HepG2 (cell line): ENCODE results near the gene EGFR.

Source experiments
- E2F1 ChIP-seq: sonication (generic); formaldehyde crosslinking; IDR thresholded peaks from 2 replicates; pipeline ENCODE4 v1.5.0; 2020; ENCODE audit warnings: missing genetic modification reagents
- GABPB1 ChIP-seq: IDR thresholded peaks from 2 replicates; pipeline ENCODE4 v1.6.1; 2016; ENCODE audit warnings: mild to moderate bottlenecking, missing genetic modification reagents, moderate library complexity, missing compliant biosample characterization
- KAT2B ChIP-seq: fragments of 150-350 bp; IDR thresholded peaks from 2 replicates; pipeline ENCODE4 v1.6.1; 2014; ENCODE audit warnings: low read depth, low read length, borderline replicate concordance
- KLF12 ChIP-seq: sonication (generic); formaldehyde crosslinking; IDR thresholded peaks from 2 replicates; pipeline ENCODE4 v1.4.0; 2020; ENCODE audit warnings: missing genetic modification reagents, borderline replicate concordance
- MAFF ChIP-seq: IDR thresholded peaks from 2 replicates; pipeline ENCODE4 v1.6.1; 2011; ENCODE audit warnings: low read depth, low read length, improper control_type of control experiment
- NCOA5 ChIP-seq: sonication (generic); formaldehyde crosslinking; IDR thresholded peaks from 2 replicates; pipeline ENCODE4 v1.4.0; 2020; ENCODE audit warnings: missing genetic modification reagents
- RAD21 ChIP-seq: fragments of 450-650 bp; formaldehyde crosslinking; IDR thresholded peaks from 2 replicates; pipeline ENCODE4 v1.5.0; 2020; ENCODE audit warnings: mild to moderate bottlenecking
- ZBTB46 ChIP-seq: sonication (generic); formaldehyde crosslinking; IDR thresholded peaks from 2 replicates; pipeline ENCODE4 v1.4.0; 2020; ENCODE audit warnings: mild to moderate bottlenecking, missing genetic modification reagents, borderline replicate concordance
- ZNF274 ChIP-seq: sonication (generic); formaldehyde crosslinking; IDR thresholded peaks from 2 replicates; pipeline ENCODE4 v1.5.1; 2020; ENCODE audit warnings: mild to moderate bottlenecking, missing genetic modification reagents
- ZNF775 ChIP-seq: sonication (generic); formaldehyde crosslinking; IDR thresholded peaks from 2 replicates; pipeline ENCODE4 v1.4.0; 2020; ENCODE audit warnings: missing genetic modification reagents, mild to moderate bottlenecking, moderate library complexity, borderline replicate concordance

- no peak for TF ChIP-seq RAD21 (CRISPR knock-in tag)
- TF ChIP-seq MAFF: no peak
- TF ChIP-seq ZBTB46 (CRISPR knock-in tag): no peak
- no peak for TF ChIP-seq KLF12 (CRISPR knock-in tag)
- TF ChIP-seq GABPB1 (CRISPR knock-in tag): no peak
- TF ChIP-seq E2F1: no peak
- TF ChIP-seq NCOA5: no peak
- no peak for TF ChIP-seq ZNF274 (CRISPR knock-in tag)
- no peak for TF ChIP-seq KAT2B
- TF ChIP-seq ZNF775 (CRISPR knock-in tag): no peak
These were observed 13.4 kb downstream of the EGFR start for GRCh38 chr7:55032069-55032699.
